SK-N-DZ (cell line): ENCODE measurements around the gene BTG2.

ENCODE experiments used
- DNase-seq: peaks from one replicate; pipeline ENCODE4 v3.0.0-alpha.2; 2015; ENCODE audit warnings: low spot score
- small RNA-seq, 2 experiments: library from RNA; depleted of rRNA; stranded (forward); fragments of <200 nt; gene quantifications; one replicate each; pipeline ENCODE3, GENCODE V24; 2014

The BTG2 gene

GRCh38 chr1:203340112-203340790 lies 34.9 kb downstream of the BTG2 start:
- DNase-seq, result peak; percentile 74

DNA sequence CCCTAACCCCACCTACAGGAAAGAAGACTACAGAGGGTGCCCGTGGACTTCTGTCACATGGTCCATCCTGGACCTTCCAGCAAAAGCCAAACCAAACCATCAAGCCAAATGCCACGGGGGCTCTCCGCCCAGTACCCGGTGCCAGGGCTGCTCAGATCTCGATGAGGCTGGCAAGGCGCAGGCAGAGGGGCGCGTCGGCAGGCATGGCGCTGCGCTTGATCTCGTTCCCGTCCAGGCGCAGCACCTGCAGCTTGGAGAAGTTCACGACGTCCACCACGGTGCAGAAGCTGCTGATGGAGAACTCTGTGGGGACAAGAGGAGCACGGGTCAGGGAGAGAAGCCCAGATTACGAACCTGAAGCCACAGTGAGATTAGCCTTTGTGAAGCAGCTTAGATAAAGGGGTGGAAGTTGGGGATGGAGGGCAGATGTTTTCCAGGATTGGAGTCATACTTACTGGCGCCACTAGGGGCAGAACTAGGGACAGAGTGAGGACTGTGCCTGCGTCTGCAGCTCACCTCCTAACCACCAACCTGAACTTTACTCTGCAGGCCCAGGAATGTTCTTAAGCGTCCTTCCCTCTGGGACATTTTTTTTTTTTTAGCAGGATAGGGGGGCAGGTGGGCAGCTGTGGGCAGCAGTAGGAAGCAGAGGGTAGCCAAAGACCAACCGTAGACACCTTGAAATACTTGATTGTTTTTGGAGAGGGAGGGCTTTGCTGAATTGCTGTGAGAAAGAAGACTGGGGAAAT lies 37.0 kb downstream of the BTG2 start:
- peak; percentile 52 for DNase-seq

DNA sequence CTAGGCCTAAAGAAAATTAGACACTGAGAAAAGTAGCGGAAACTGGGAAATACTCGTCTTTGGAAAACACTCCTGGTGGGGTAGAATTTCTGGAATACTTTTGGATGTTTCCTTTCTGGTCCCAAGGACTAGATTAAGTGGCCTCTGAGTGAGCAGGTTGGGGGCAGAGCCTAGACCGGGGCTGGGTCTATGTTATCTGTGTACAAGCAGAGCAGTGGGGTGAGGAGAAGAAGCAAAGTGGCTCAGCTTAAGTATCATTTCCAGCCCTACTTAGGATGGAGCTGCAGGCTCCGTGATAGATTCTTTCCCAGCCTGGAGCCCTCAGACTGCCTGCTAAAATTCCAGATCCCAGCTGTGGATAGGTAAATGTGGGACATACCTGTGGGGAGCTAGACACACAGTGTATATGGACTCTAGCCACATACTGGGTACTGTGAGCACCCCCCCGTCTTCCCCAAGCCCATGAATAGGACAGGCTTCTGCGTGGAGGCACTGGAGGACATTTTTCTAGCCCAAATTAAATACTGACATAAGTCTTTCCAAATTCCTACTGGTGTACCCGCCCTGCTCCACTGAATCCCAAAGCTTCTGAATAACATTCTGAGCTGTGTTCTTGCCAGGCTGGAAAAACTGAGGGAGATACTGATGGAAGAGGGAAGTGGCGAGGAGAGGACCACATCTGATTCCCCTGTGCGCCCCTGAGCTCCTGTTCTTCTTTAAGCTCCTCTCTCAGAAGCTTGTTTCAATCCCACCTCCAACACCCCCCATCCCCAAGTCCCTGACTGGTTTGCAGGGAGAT lies 38.8 kb downstream of the BTG2 start:
- DNase-seq, result no peak

DNA sequence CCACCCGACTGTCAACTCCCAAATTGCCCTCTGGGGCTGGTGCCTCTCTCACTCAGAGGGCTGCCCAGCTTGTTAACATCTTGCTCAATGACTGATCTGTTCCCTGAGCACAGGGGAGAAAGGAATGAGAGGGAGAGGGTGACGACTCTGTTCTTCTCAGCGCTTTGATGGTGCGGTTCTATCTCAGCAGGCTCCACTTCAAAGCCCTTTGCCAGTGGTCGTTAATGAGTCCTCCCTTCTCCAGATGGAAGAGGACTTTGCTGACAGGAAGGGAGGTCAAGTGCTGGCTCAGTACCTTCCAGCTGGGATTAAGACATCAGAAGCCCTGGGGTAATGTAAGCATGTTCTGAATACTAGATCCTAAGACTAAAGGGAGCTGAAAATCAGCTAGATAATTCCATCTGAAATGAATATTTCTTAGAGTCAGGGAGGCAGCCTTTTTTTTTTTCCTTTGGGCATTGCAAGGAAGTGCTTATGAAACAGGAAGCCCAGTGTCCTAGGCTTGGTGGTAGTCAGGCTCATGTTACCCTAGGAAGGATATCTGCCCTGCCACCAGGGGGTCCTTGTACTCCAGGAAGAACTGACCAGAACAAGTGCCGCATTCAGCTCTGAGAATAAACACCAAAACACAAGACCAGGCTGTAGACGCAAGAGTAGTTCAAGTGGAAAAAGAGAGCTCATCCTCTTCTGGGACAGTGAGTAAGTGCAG lies 40.9 kb downstream of the BTG2 start:
- DNase-seq, result no peak

GRCh38 chr1:203346769-203347102 lies 41.4 kb downstream of the BTG2 start:
- DNase-seq, result no peak

- no peak for DNase-seq
Observed at GRCh38 chr1:203349166-203349565, 43.8 kb downstream of the BTG2 start.

DNA sequence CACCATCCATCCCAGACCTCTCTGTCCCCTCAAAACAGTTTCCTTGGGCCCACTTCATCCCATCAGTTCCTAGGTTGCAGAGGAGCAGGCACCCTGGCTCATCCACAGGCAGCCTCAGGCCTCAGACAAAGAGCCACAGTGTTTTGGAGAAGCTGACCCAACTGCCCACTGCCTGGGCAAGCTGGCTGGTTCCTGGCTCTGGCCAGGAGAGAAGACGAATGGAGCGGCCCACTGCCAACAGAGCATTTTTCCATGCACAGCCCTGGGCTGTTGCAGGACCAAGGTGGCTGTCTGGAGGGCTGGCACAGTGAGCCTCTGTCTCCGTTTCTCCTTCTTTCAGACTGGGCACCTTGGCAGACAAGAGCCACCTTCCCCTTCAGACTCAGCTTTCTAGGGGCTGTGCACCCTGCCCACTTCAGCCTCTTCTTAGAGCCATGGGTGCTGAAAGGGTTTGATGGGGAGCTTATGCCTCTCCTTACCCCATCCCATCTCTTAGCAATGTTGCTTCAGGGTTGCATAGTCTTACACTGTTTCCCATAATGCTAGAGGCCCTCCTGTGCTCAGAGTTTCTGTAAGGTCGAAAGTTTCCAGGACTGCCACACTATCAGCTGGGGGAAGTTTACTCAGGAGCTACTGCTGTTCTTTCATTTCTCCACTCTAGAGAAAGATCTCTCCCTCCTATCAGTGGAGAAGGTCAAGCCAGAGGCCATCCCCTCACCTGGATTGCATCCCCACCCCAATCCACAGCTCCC lies 44.6 kb downstream of the BTG2 start:
- DNase-seq, result no peak

DNA sequence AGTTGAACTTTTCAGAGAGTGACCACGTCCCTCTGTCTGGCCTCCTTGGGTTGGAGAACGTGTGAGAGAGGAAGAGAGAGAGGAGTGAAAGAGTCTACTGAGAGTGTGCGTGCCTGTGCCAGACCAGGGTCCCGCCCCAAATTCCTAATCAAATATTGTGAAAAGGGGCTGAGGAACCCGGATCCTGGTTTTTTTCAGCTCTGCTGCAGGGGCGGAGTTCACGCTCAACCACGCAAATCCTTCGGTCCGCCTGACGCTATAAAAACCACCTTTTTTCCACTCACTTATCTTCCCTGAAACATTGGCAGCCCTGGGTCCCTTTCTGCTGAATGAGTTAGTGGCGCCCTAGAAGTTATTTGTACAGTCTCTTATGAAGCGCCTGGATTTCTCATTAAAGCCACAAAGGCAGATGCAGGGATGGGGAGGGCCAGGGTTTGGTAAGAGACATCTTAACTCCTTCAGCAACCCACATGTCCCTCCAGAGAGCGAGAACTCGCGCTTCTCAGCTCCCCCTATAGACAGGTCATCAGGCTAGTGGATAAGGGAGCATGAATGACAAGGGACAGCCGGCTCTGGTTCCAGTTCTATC lies 45.8 kb downstream of the BTG2 start, which contains the start of gene FMOD:
Gene FMOD (minus strand): TSS at position 86 of the 589 bp plus-strand sequence. CDS start 2,852 bp downstream, outside the sequence.
- peak; percentile 30 for DNase-seq

DNA sequence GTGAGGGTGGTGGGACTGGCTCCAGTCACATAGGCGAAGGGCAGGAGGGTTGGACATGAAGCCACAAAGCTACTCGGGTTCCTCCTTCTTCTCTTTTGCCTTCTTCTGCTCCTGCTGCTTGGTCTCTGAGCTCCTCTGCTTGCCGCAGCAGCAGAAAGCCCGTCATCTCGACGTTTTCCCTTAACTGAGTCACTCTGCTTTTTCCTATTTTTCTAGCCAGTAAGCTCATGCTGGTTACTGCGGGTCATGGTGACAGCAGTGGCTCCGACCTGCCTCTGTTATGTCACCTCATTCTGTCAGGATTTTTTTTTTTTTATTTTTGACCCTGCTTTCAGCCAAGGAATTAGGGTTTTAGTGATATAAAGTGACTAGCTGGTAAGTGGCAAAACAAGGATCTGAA lies 48.2 kb downstream of the BTG2 start:
- DNase-seq, result no peak

DNA sequence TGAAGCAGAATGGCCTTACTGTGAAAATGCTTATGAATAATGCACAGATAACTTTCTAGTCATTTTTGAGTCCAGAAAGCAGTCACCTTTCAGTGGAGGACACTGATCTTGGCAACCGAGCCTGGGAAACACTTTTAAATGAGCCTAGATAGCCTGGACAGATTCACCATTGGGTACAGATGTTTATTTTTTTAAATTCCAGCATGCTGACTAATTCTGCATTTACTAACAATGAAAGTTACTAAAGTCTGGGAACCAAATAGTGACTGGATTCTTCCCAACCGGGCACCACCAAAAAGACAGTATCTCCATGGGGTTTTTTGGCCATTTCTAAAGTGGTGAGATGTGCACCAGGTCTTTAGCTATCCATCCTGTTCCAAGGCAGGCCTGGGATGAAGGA lies 48.9 kb downstream of the BTG2 start:
- DNase-seq, result no peak

DNA sequence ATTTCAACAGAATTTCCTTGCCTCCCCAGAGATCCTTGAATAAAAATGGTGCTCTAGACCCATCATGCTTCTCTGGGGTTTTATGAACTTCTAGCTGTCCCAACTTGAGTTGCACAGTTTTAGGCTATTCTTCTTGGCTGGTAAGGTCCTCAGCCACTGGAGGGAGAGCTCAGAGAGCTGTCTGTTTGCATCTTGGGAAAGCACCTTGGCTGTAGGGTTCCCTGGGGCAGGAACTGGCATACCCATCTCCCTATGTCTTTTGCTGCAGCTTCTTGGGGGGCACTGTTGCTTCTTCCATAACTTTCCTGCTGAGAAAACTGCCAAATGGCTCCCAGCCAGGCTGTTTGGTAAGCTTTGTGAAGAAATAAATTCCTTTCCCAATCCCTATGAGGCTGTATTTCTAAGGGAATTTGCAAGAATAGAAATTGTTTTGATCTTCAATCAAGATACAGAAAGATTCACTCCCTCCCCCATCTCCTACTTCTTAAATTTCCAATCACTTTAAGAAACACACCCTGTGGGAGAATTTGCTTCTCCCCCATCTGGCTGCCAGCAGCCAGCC lies 53.8 kb downstream of the BTG2 start:
- DNase-seq, result no peak

Small RNA genes within 50 kb of the gene (small RNA-seq; reads per million reads assigned to genes)
- gene AL359837.1 (0 reads per million in 2 experiments), gene RNU6-487P (0 to 0.03 reads per million in 2 experiments)
